Neuronal stem cell (in vitro differentiated cells): ENCODE measurements around the gene RAD9A. TPM values are rescaled to one million over a fixed set of nuclear protein-coding genes. Genes with fewer than 3 reads are reported as not detected.
A peak's percentile ranks its signal among the peaks of the same experiment; 100 is the strongest.

ENCODE experiments used
- DNase-seq: peaks from one replicate; pipeline ENCODE4 v3.0.0-alpha.2; 2013; ENCODE audit warnings: low spot score
- H2AFZ ChIP-seq: one replicate; pipeline ENCODE4 v1.6.1; 2013; ENCODE audit warnings: mild to moderate bottlenecking, low read length, inconsistent platforms
- H2AK5ac ChIP-seq: 2 replicates; pipeline ENCODE4 v1.6.1; 2013; ENCODE audit warnings: low read depth, mild to moderate bottlenecking, inconsistent platforms, low read length, moderate library complexity, mixed read lengths
- H2BK120ac ChIP-seq: 2 replicates; pipeline ENCODE4 v1.6.1; 2013; ENCODE audit warnings: low read depth, mild to moderate bottlenecking, inconsistent platforms, low read length, moderate library complexity, mixed read lengths
- H2BK12ac ChIP-seq: one replicate; pipeline ENCODE4 v1.6.1; 2013; ENCODE audit warnings: low read length, inconsistent platforms
- H2BK15ac ChIP-seq: 2 replicates; pipeline ENCODE4 v1.6.1; 2013; ENCODE audit warnings: mild to moderate bottlenecking, low read length, inconsistent platforms, mixed read lengths
- H2BK5ac ChIP-seq: one replicate; pipeline ENCODE4 v1.6.1; 2013; ENCODE audit warnings: inconsistent platforms, mild to moderate bottlenecking, low read length, moderate library complexity
- H3K14ac ChIP-seq: one replicate; pipeline ENCODE4 v1.6.1; 2013; ENCODE audit warnings: low read length, inconsistent platforms
- H3K18ac ChIP-seq: 2 replicates; pipeline ENCODE4 v1.6.1; 2013; ENCODE audit warnings: low read length, inconsistent platforms
- H3K23ac ChIP-seq: 2 replicates; pipeline ENCODE4 v1.6.1; 2013; ENCODE audit warnings: low read depth, mild to moderate bottlenecking, mixed read lengths, low read length, inconsistent platforms; ENCODE audit not compliant: poor library complexity
- H3K27ac ChIP-seq: replicated peaks from 3 replicates; pipeline ENCODE4 v1.5.1; 2013; ENCODE audit warnings: low read length, inconsistent platforms
- H3K27me3 ChIP-seq, 3 experiments: 2 replicates each; pipeline ENCODE4 v1.6.1; 2013; ENCODE audit warnings: low read length in 3 of 3, mild to moderate bottlenecking in 2 of 3, inconsistent platforms in 1 of 3, low read depth in 1 of 3, mixed read lengths in 1 of 3, moderate library complexity in 1 of 3; ENCODE audit not compliant: control insufficient read depth in 3 of 3, insufficient read depth in 3 of 3
- H3K36me3 ChIP-seq, 2 donors: replicated peaks in 1 of 2; 2 replicates each; pipeline ENCODE4 v1.6.1; 2013; ENCODE audit warnings: low read length in 2 of 2; ENCODE audit not compliant: control insufficient read depth in 2 of 2, insufficient read depth in 2 of 2
- H3K4ac ChIP-seq: 2 replicates; pipeline ENCODE4 v1.6.1; 2013; ENCODE audit warnings: inconsistent platforms, mild to moderate bottlenecking, low read length, moderate library complexity
- H3K4me1 ChIP-seq, 2 donors: 1 replicate in 1 of 2; 2 replicates in 1 of 2; pipeline ENCODE4 v1.6.1; 2013; ENCODE audit warnings: low read length in 2 of 2, low read depth in 1 of 2; ENCODE audit not compliant: control insufficient read depth in 2 of 2, insufficient read depth in 1 of 2
- H3K4me2 ChIP-seq: one replicate; pipeline ENCODE4 v1.6.1; 2013; ENCODE audit warnings: mild to moderate bottlenecking, low read length, inconsistent platforms; ENCODE audit not compliant: insufficient read depth, poor library complexity, severe bottlenecking
- H3K4me3 ChIP-seq, 2 donors: 2 replicates each; pipeline ENCODE4 v1.5.1; 2013; ENCODE audit warnings: low read length in 2 of 2, mild to moderate bottlenecking in 2 of 2, inconsistent platforms in 1 of 2, moderate library complexity in 1 of 2
- H3K79me1 ChIP-seq: one replicate; pipeline ENCODE4 v1.6.1; 2013; ENCODE audit warnings: low read depth, mild to moderate bottlenecking, inconsistent platforms, low read length, moderate library complexity
- H3K9ac ChIP-seq: one replicate; pipeline ENCODE4 v1.6.1; 2013; ENCODE audit warnings: mild to moderate bottlenecking, low read depth, low read length, inconsistent platforms; ENCODE audit not compliant: poor library complexity
- H3K9me3 ChIP-seq, 2 donors: replicated peaks in 1 of 2; 2 replicates each; pipeline versions ENCODE3 to v1.6.1; 2013; ENCODE audit warnings: low read length in 2 of 2, mild to moderate bottlenecking in 2 of 2, inconsistent platforms in 1 of 2, low read depth in 1 of 2, mixed read lengths in 1 of 2, moderate library complexity in 1 of 2; ENCODE audit not compliant: control insufficient read depth in 2 of 2, insufficient read depth in 1 of 2
- H4K8ac ChIP-seq: one replicate; pipeline ENCODE4 v1.6.1; 2013; ENCODE audit warnings: low read depth, mild to moderate bottlenecking, inconsistent platforms, low read length, moderate library complexity
- H4K91ac ChIP-seq: one replicate; pipeline ENCODE4 v1.6.1; 2013; ENCODE audit warnings: low read length, low read depth, mild to moderate bottlenecking, inconsistent platforms; ENCODE audit not compliant: poor library complexity
- WGBS, 2 donors: extraction: QIAGEN DNeasy Blood & Tissue Kit; methylation state at CpG; one replicate each; pipeline ENCODE4 v1.1.7; 2013; ENCODE audit warnings: missing lambda C conversion rate in 2 of 2, mixed read lengths in 1 of 2; ENCODE audit not compliant: insufficient read length in 2 of 2, insufficient replicate concordance in 1 of 2; ENCODE audit errors: extremely low coverage in 2 of 2; 5-methylcytosine and 5-hydroxymethylcytosine counted together
- polyA plus RNA-seq, 2 experiments: library from polyadenylated mRNA; stranded (reverse); fragments of 200-250 nt; gene quantifications; one replicate each; pipeline ENCODE4 v1.2.3, GENCODE V29; 2013

Gene RAD9A
- polyA plus RNA-seq (2013, experiment 1 of 2) = 29.1 TPM
- 29.1 TPM for polyA plus RNA-seq (2013, experiment 2 of 2)

DNA sequence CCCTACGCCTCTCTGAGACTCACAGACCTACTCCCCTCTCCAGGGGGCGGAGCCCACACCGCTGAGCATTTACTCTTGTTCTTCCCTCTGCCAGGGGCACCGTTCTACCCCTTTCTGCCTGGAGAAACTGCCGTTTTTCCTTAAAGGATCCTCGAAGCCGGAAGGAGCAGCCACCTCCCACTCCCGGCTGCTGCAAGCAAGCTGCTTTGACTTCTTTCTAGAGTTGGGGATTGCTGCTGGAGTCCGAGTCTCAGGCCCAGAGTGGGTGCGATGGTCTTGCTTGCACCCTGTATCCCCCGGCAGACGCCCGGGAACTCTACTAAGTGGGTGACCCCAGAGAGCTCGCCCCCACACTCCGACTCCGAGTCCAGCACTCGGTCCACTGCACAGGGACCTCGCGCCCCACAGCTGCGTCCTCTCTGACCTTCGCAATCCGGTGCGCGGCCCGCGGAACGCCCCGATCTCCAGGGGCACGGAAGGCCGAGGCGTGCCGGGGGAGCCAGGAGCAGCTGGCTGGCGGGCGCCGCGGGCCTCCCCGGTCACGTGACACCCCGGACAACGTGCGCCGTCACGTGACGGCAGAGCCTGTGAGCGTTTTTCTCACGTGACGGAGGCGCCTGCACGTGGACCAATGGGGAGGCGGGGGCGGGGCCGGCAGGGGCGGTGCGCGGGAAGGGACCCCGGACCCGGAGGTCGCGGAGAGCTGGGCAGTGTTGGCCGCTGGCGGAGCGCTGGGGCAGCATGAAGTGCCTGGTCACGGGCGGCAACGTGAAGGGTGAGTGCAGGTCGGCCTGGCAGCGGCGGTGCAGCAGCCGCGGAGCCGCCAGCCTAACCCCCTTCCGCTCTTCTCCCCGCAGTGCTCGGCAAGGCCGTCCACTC is at the start of gene RAD9A:
TSS of gene RAD9A (plus strand) at position 683 of the 879 bp plus-strand sequence. CDS start at position 742, 59 bp downstream.
- Histone ChIP-seq H2BK5ac (peak within 1 kb of the TSS; percentile 96), H3K36me3 (peaks cover 18 to 30% of the 10 kb centered on the region in 2 donors), H2BK15ac (peak within 1 kb of the TSS; percentile 81), H3K23ac (peak within 1 kb of the TSS; percentile 98), H4K91ac (no peak within 1 kb of the TSS), H3K14ac (peak within 1 kb of the TSS; percentile 89), H3K79me1 (peaks cover 10% of the 10 kb centered on the region), H3K27ac (no peak within 1 kb of the TSS), H2BK120ac (peak within 1 kb of the TSS; percentile 81), H3K4ac (peak within 1 kb of the TSS; percentile 53), H2AK5ac (peak within 1 kb of the TSS; percentile 15), H3K9ac (peak within 1 kb of the TSS; percentile 100), H4K8ac (peak within 1 kb of the TSS; percentile 93), H3K4me3 (peak within 1 kb of the TSS; percentile 84 to 98), H2AFZ (peak within 1 kb of the TSS; percentile 86), H3K27me3 (no peaks in the 10 kb centered on the region), H3K4me2 (peak within 1 kb of the TSS; percentile 95), H3K9me3 (no peaks in the 10 kb centered on the region), H2BK12ac (peak within 1 kb of the TSS; percentile 58), H3K18ac (peak within 1 kb of the TSS; percentile 99), H3K4me1 (peaks cover 5 to 6% of the 10 kb centered on the region in 2 donors)
- no CpG with 5 or more reads among the region's 75 CpGs for WGBS, 2 donors
- peak; percentile 93 for DNase-seq

DNA sequence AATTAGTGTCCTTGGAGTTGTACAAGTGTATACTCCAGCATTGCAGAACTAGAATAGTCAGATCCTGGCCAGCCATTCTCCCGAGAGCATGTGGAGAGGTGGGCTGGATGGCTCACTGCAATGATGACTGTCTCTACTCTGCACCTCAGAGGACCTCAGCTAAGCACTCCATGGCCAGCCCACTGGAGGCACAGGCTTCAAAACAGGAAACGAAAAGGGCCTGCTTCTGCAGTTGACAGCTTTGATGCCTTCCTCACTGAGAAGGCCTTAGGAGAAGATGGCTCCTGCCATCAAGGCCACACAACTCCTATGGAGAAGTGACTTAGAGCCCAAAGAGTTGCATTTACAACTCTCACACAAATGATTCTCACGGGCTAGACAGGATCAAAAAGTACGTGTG is 47.5 kb upstream of the RAD9A start:
- no peak overlapping the region for H4K91ac ChIP-seq
- no peak overlapping the region for H3K4ac ChIP-seq
- no peak overlapping the region for H4K8ac ChIP-seq
- no peak overlapping the region for H3K23ac ChIP-seq
- H3K79me1 ChIP-seq = no peaks in the 10 kb centered on the region
- no peak overlapping the region for H3K14ac ChIP-seq
- no peak overlapping the region for H2AFZ ChIP-seq
- no peak overlapping the region for H3K4me2 ChIP-seq
- H2BK12ac ChIP-seq = no peak overlapping the region
- peaks cover 0 to 3% of the 10 kb centered on the region in 2 donors for H3K4me1 ChIP-seq
- H3K18ac ChIP-seq = no peak overlapping the region
- no peaks in the 10 kb centered on the region for H3K9me3 ChIP-seq
- no peak for DNase-seq
- H3K9ac ChIP-seq = no peak overlapping the region
- no CpG with 5 or more reads among the region's 4 CpGs for WGBS, 2 donors
- H3K27ac ChIP-seq = no peak overlapping the region
- no peak overlapping the region for H2BK15ac ChIP-seq
- no peak overlapping the region for H2AK5ac ChIP-seq
- H3K4me3 ChIP-seq = no peak overlapping the region
- H3K27me3 ChIP-seq = no peaks in the 10 kb centered on the region
- H2BK5ac ChIP-seq = no peak overlapping the region
- no peak overlapping the region for H2BK120ac ChIP-seq
- H3K36me3 ChIP-seq = no peaks in the 10 kb centered on the region

DNA sequence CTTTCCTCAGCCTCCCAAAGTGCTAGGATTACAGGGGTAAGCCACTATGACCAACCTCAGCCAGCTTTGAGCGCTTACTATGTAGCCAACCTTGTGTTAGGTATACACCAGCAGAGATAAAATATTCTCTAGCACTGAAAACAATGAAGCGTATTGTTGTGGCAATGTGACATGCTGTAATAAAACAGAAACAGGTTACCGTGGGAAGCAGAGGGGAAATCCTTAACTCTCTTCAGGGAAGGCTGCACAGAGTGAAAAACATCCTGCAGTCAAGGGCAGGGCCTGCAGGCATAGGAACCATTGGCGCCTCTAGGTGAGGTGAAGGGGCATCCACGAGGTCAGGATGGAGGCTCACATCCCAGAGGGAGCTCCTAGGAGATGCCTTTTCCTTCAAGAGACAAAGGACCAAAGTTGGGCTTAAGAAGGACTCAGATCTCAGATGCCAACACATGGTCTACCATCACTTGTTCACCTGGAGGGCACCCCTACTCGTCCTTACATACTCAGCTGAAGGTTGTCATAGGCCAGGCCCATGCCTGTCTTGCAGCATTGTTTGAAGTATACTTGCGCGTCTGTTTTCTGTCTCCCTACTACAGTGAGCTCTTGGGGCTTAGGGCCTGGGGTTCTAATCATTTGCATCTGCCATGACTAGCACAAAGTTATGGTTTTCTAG is 46.4 kb upstream of the RAD9A start:
- Histone ChIP-seq H2BK12ac (no peak overlapping the region), H3K9me3 (no peaks in the 10 kb centered on the region), H3K36me3 (no peaks in the 10 kb centered on the region), H3K18ac (no peak overlapping the region), H2BK5ac (no peak overlapping the region), H3K23ac (no peak overlapping the region), H3K4me3 (no peak overlapping the region), H2BK120ac (no peak overlapping the region), H3K14ac (no peak overlapping the region), H3K79me1 (no peaks in the 10 kb centered on the region), H2AFZ (peak overlapping the region; percentile 49), H3K9ac (no peak overlapping the region), H4K8ac (no peak overlapping the region), H4K91ac (no peak overlapping the region), H3K4me2 (no peak overlapping the region), H3K4ac (no peak overlapping the region), H3K27ac (no peak overlapping the region), H2BK15ac (no peak overlapping the region), H2AK5ac (no peak overlapping the region), H3K4me1 (peaks cover 0 to 3% of the 10 kb centered on the region in 2 donors), H3K27me3 (no peaks in the 10 kb centered on the region)
- WGBS, 2 donors = no CpG with 5 or more reads among the region's 8 CpGs
- no peak for DNase-seq
